Nephron (organoid): ENCODE data around the gene KLHL29.
A peak's percentile ranks its signal among the peaks of the same experiment; 100 is the strongest.

Experiments used
- H3K27ac Mint-ChIP-seq, 3 experiments: 2 replicates each; pipeline ENCODE4 v1.8.0; 2020; ENCODE audit warnings: mixed read lengths in 3 of 3, mild to moderate bottlenecking in 2 of 3, moderate library complexity in 1 of 3
- H3K27me3 Mint-ChIP-seq: 2 replicates; pipeline ENCODE4 v1.8.0; 2021; ENCODE audit warnings: low read depth, mild to moderate bottlenecking, moderate library complexity, mixed read lengths
- H3K36me3 Mint-ChIP-seq: 2 replicates; pipeline ENCODE4 v1.8.0; 2020; ENCODE audit warnings: low read depth, mixed read lengths
- H3K4me1 Mint-ChIP-seq: 2 replicates; pipeline ENCODE4 v1.8.0; 2020; ENCODE audit warnings: mixed read lengths
- H3K4me3 Mint-ChIP-seq, 3 experiments: 2 replicates each; pipeline ENCODE4 v1.8.0; 2020; ENCODE audit warnings: mild to moderate bottlenecking in 3 of 3, mixed read lengths in 3 of 3, moderate library complexity in 2 of 3
- H3K9me3 Mint-ChIP-seq: 2 replicates; pipeline ENCODE4 v1.8.0; 2020; ENCODE audit warnings: mixed read lengths
- TF ChIP-seq, protein P1 (sequence below), 3 experiments: fragments of 200-600 bp; sonication (generic); IDR thresholded peaks; one replicate each; pipeline ENCODE4 v1.5.0; 2021; ENCODE audit warnings: antibody characterized with exemption in 3 of 3; ENCODE audit not compliant: unreplicated experiment in 3 of 3

Gene KLHL29

DNA sequence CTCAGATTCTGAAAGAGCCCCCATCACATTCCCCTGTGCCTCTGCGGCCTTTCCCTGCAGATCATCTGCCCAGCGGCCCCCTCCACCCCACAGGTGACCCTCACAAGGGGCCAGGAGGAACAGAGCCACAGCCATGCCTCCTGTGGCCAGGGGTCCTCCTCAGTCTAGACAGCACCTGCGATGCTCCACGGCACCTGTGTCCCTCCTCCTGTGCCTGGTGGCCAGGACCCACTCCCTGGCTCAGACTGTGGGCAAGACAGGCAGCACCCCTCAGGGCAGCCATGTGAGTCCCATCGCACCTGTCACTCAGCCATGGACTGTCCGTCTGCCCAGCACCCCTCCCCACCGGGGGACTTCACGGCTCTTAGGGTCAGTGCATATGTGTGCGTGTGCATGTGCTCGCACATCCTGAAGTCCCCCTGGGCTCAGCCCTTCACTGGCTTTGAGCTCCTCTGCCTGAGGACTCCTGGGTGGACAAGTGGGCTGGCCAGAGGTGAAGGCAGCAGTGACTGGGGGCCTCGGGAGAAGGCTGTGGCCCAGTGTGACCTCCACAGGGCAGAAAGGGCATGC lies 304.2 kb downstream of the KLHL29 start:
- TF ChIP-seq, protein P1, sequence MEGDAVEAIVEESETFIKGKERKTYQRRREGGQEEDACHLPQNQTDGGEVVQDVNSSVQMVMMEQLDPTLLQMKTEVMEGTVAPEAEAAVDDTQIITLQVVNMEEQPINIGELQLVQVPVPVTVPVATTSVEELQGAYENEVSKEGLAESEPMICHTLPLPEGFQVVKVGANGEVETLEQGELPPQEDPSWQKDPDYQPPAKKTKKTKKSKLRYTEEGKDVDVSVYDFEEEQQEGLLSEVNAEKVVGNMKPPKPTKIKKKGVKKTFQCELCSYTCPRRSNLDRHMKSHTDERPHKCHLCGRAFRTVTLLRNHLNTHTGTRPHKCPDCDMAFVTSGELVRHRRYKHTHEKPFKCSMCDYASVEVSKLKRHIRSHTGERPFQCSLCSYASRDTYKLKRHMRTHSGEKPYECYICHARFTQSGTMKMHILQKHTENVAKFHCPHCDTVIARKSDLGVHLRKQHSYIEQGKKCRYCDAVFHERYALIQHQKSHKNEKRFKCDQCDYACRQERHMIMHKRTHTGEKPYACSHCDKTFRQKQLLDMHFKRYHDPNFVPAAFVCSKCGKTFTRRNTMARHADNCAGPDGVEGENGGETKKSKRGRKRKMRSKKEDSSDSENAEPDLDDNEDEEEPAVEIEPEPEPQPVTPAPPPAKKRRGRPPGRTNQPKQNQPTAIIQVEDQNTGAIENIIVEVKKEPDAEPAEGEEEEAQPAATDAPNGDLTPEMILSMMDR (IDR thresholded peaks at IDR 0.05; ENCODE audit: unreplicated experiment in 3 of 3) = no peak
- H3K27ac Mint-ChIP-seq = no peak overlapping the region

DNA sequence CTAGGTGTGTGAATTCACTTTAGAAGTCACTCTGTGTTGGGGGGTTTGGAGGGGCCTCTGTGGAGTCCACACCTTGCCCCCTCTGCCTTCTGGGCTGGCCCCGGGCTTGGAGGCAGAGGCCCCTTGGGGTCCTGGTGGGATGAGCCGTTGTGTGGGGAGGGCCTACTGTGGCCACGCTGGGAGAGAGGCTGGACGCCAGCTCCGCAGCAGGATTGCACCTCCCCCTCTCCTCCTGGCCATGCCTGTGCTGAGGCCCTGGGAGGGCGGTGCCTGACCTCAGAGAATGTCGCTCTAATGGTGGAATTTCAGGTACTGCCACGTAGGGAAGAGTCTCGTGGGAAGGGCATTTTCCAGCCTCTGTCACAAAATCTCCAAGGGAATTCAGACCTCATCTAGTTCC lies 304.9 kb downstream of the KLHL29 start:
- Mint-ChIP-seq H3K4me3 (no peak overlapping the region), H3K27ac (no peak overlapping the region), H3K4me1 (peaks cover 8% of the 10 kb centered on the region), H3K27me3 (peaks cover 3% of the 10 kb centered on the region), H3K9me3 (no peaks in the 10 kb centered on the region), H3K36me3 (peaks cover 26% of the 10 kb centered on the region)
- TF ChIP-seq, protein P1 (IDR thresholded peaks at IDR 0.05; ENCODE audit: unreplicated experiment in 3 of 3) = no peak

More for the DNA sequence above, 304.2 kb downstream of the KLHL29 start:
- H3K9me3 Mint-ChIP-seq = no peaks in the 10 kb centered on the region
- H3K4me1 Mint-ChIP-seq = peaks cover 14% of the 10 kb centered on the region
- H3K27me3 Mint-ChIP-seq = peaks cover 3% of the 10 kb centered on the region
- H3K4me3 Mint-ChIP-seq = no peak overlapping the region
- peaks cover 20% of the 10 kb centered on the region for H3K36me3 Mint-ChIP-seq

DNA sequence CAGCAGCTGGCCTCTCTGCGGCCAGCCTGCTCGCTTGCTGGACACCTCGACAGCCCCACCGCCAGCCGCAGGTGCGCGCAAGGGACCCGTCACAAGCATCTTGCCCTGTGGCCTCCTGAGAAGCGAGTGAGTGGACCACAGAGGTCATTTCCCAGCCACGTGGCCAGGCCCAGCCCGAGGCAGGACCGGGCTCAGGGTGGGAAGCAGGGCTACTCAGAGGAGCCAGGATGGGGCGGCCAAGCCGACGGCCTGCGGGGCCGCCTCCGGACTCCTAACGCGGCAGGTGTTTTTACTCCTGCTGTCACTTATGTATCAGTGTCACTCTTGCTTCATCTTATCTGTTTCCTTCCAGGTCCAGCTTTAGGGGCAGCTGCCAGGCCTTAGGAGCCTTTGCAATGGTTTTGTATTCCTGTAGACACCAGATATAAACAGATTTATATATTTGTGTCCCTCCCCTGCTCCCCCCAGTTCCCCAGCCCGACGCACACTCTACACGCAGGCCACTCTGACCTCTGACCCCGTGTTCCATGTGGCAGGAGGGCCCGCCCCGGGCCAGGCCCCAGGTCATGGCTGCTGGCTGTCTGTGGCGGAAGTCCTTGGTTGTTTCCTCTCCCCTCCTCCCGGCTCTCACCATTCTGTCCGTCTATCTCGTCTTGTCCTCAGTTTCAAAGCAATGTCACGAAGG lies 305.6 kb downstream of the KLHL29 start:
- no peaks in the 10 kb centered on the region for H3K9me3 Mint-ChIP-seq
- H3K27me3 Mint-ChIP-seq = peaks cover 3% of the 10 kb centered on the region
- H3K36me3 Mint-ChIP-seq = peaks cover 32% of the 10 kb centered on the region
- H3K4me3 Mint-ChIP-seq = no peak overlapping the region
- H3K4me1 Mint-ChIP-seq = peaks cover 1% of the 10 kb centered on the region
- H3K27ac Mint-ChIP-seq = peak overlapping the region in 2 of 3 experiments; percentile 38 to 49
- TF ChIP-seq, protein P1 (IDR thresholded peaks at IDR 0.05; ENCODE audit: unreplicated experiment in 3 of 3) = no peak

DNA sequence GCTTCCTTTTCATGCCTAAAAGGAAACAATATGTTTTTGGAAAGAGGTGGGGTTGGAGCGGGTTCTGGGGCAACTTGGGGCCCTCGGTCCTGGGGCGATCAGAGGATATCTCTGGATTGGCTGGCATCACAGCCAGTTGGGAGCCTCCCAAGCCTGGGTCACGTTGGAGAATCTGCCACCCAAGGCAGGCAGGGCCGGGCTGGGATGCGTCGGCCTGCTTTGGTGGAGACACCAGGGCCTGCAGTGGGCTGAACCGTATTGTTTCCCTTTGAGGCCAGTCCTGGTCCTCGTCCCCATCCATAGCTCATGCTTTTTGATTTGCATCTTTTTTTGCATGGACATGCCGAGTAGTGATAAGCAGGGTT lies 306.1 kb downstream of the KLHL29 start:
- H3K4me3 Mint-ChIP-seq = no peak overlapping the region
- TF ChIP-seq, protein P1 (IDR thresholded peaks at IDR 0.05; ENCODE audit: unreplicated experiment in 3 of 3) = no peak
- H3K36me3 Mint-ChIP-seq = peaks cover 28% of the 10 kb centered on the region
- H3K27me3 Mint-ChIP-seq = peaks cover 3% of the 10 kb centered on the region
- peak overlapping the region in 2 of 3 experiments; percentile 38 to 49 for H3K27ac Mint-ChIP-seq
- no peaks in the 10 kb centered on the region for H3K4me1 Mint-ChIP-seq
- H3K9me3 Mint-ChIP-seq = no peaks in the 10 kb centered on the region

DNA sequence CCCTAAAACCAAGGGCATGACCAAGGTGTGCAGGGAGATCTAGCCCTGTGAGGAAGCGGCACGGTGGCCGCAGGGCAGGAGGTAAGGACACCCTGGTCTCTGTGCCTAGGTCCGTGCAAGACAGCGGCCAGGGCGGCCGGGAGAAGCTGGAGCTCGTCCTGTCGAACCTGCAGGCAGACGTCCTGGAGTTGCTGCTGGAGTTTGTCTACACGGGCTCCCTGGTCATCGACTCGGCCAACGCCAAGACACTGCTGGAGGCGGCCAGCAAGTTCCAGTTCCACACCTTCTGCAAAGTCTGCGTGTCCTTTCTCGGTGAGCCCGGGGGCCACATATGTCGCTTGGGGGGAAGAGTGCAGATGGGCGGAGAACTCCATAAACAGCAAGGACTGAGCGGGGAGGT lies 306.6 kb downstream of the KLHL29 start:
- Mint-ChIP-seq H3K4me1 (no peaks in the 10 kb centered on the region), H3K36me3 (peaks cover 28% of the 10 kb centered on the region), H3K4me3 (no peak overlapping the region), H3K27ac (no peak overlapping the region), H3K27me3 (peaks cover 3% of the 10 kb centered on the region), H3K9me3 (no peaks in the 10 kb centered on the region)
- TF ChIP-seq, protein P1 (IDR thresholded peaks at IDR 0.05; ENCODE audit: unreplicated experiment in 3 of 3) = no peak

DNA sequence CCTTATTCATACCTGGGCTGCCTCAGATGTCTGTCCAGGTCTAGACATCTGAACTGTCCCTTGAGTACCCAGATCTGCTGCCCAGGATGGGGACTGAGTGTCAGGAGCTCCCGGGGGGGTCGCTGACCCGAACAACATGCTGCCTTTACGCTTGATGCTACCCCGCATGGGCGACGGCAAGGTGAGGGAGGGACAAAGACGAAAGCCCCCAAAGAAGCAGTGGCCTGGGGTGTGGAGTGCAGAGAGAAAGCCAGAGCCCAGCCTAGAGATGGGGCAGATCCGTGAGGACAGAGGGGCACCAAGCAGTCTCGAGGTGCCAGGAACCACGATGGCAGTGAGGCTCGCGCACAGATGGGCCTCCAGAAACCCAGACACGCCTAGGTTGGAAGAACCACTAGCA lies 307.3 kb downstream of the KLHL29 start:
- no peak overlapping the region for H3K27ac Mint-ChIP-seq
- H3K4me1 Mint-ChIP-seq = peaks cover 2% of the 10 kb centered on the region
- no peak overlapping the region for H3K4me3 Mint-ChIP-seq
- no peaks in the 10 kb centered on the region for H3K9me3 Mint-ChIP-seq
- H3K36me3 Mint-ChIP-seq = peaks cover 34% of the 10 kb centered on the region
- TF ChIP-seq, protein P1 (IDR thresholded peaks at IDR 0.05; ENCODE audit: unreplicated experiment in 3 of 3) = no peak
- H3K27me3 Mint-ChIP-seq = peaks cover 3% of the 10 kb centered on the region
